MM.1S (cell line): Measurements from ENCODE around the gene CFAP74.

Experiments
- CTCF ChIP-seq: fragments of 300-600 bp; sonication (generic); IDR thresholded peaks from 2 replicates; pipeline ENCODE4 v1.5.1; 2016; ENCODE audit warnings: antibody characterized with exemption, low read length, mixed read lengths
- EZH2 ChIP-seq: fragments of 300-600 bp; sonication (generic); optimal IDR thresholded peaks from 2 replicates; pipeline ENCODE3; 2017; ENCODE audit warnings: low read depth, mild to moderate bottlenecking, antibody characterized with exemption, low read length, mixed read lengths
- EZH2phosphoT487 ChIP-seq: fragments of 300-600 bp; sonication (generic); IDR thresholded peaks from 2 replicates; pipeline ENCODE4 v1.6.1; 2018; ENCODE audit warnings: antibody characterized with exemption, low read length

GRCh38 chr1:1921901-1922701, 81.5 kb downstream of the CFAP74 start:
- TF ChIP-seq CTCF = no peak
- TF ChIP-seq EZH2phosphoT487 = no peak
- no peak for TF ChIP-seq EZH2
